Measurements from ENCODE around the gene ATG10. TPM values are rescaled to one million over a fixed set of nuclear protein-coding genes. Genes with fewer than 3 reads are reported as not detected.

The ATG10 gene
- polyA plus RNA-seq, 6 donors from 2014 or later, result 3.9 to 14.5 (median 6.5) TPM

DNA sequence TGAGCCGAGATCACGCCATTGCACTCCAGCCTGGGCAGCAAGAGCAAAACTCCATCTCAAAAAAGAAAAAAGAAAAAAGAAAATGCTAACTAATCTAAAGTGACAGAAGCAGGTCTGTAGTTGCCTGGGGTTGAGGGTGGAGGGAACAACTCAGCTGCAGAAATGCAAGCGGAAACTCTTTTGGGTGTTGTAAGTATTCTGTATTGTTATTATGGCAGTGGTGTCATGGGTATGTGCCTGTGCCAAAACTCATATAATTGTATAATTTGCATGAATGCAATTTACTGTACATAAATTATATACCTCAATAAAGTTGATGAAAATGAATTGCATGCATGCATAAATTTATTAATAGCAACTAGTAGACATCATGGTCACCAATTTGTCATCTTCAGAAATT, 329.4 kb downstream of the ATG10 start:
- H3K36me3 Mint-ChIP-seq, result peaks cover 0 to 8% of the 10 kb centered on the region in 2 donors
- peaks cover 0 to 5% (median 0%) of the 10 kb centered on the region in 3 donors for H3K4me1 Mint-ChIP-seq
- H3K4me3 Mint-ChIP-seq, result no peak overlapping the region
- ATAC-seq (ENCODE audit: low read depth in 2 of 2), result no peak
- no peak for DNase-seq
- H3K27me3 Mint-ChIP-seq, result no peaks in the 10 kb centered on the region
- peaks cover 0 to 6% (median 0%) of the 10 kb centered on the region in 7 donors for H3K9me3 Mint-ChIP-seq
- H3K27ac Mint-ChIP-seq, result no peak overlapping the region

Other genes with a start within 250 kb of the ATG10 start
- 100 to 1,000 TPM; 111 to 202 (median 140) TPM for gene SSBP2, start 220.9 kb upstream of the ATG10 start, polyA plus RNA-seq (ENCODE audit: low read depth in 6 of 6)

Data from naive B cell (primary cell).